NCI-H1417 treated with DMSO at 0.1 percent for 48 hours (cell line): ENCODE data around the gene MUC2.
"Not testable (repeated sequence)": the region's sequence is repeated elsewhere in the genome, so short reads cannot be mapped to it uniquely, and the experiment has no call there.

Experiments
- DNase-seq: peaks from one replicate; lab custom pipeline; 2025; lab: John Stamatoyannopoulos, UW

Gene MUC2

GRCh38 chr11:1106387-1106786 lies 31.7 kb downstream of the MUC2 start:
- DNase-seq = no peak

GRCh38 chr11:1107316-1108245 lies 32.9 kb downstream of the MUC2 start:
- no peak for DNase-seq

GRCh38 chr11:1108246-1108900 lies 33.7 kb downstream of the MUC2 start:
- no peak for DNase-seq

- DNase-seq = no peak
Measured at GRCh38 chr11:1109101-1109917, 34.6 kb downstream of the MUC2 start.

- no peak for DNase-seq
Measured at GRCh38 chr11:1109918-1110705, 35.4 kb downstream of the MUC2 start.

- no peak for DNase-seq
Measured at GRCh38 chr11:1111545-1112212, 37.0 kb downstream of the MUC2 start.

GRCh38 chr11:1112351-1113191 lies 37.9 kb downstream of the MUC2 start:
- no peak for DNase-seq

GRCh38 chr11:1113405-1114201 lies 38.9 kb downstream of the MUC2 start:
- no peak for DNase-seq

GRCh38 chr11:1115292-1115691 lies 40.6 kb downstream of the MUC2 start:
- not testable (repeated sequence) for DNase-seq

- no peak for DNase-seq
Measured at GRCh38 chr11:1116104-1116503, 41.4 kb downstream of the MUC2 start.

- DNase-seq = no peak
Measured at GRCh38 chr11:1116666-1117390, 42.2 kb downstream of the MUC2 start.

GRCh38 chr11:1117992-1118391 lies 43.3 kb downstream of the MUC2 start:
- no peak for DNase-seq

GRCh38 chr11:1118755-1119603 lies 44.3 kb downstream of the MUC2 start:
- no peak for DNase-seq

- no peak for DNase-seq
Measured at GRCh38 chr11:1119604-1120146, 45.0 kb downstream of the MUC2 start.

- no peak for DNase-seq
Measured at GRCh38 chr11:1120532-1121330, 46.1 kb downstream of the MUC2 start.

GRCh38 chr11:1121331-1121812 lies 46.7 kb downstream of the MUC2 start:
- no peak for DNase-seq
